ENCODE measurements around the gene LRRC59. TPM values are rescaled to one million over a fixed set of nuclear protein-coding genes. Genes with fewer than 3 reads are reported as not detected.

Gene LRRC59
- total and polyA plus RNA-seq, 3 experiments from 2014 or later, result 22.9 to 127 (median 122) TPM

DNA sequence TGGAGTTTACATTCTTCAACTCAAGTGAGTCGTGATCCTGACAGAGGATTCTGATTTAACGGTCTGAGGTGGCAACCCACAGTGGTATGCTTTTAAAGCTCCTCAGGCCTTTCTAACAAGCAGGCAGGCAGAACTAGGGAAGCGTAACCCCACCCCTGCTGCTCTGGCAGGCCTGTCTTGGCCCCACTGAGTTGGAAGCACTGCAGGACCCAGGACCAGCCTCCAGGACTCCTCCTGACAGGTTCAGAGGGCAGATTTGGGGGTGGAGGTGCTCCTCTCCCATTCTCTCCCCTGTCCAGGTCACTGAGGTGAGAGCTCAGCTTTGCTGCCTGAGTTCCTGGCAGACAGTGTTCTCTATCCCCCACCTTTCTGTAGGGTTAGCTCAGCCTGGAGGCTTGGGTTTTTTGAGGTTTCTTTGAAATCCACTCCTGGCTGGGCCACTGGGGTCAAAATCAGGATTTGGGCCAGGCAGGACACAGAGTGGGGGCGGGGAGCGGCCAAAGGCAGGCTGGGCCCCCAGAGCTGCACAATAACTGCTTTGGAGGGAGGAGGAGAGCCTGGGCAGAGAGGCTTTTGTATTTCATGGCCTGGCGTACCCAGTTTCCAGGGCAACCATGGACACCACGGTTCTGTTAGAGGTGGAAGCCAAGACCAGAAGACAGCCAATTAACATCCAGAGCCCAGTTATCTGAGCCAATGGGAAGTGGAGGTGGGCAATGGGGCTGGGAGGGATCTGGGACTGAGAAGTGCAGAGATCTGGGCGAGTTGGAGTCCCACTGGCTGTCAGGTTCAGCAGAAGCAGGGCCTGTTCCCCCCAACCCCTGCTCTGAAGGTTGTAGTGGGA lies 33.9 kb downstream of the LRRC59 start:
- ChIA-PET POLR2A (no interaction called here), CTCF (interaction anchor here (0.7 to 4.1 kb wide), 8 partner anchors 10 to 143 kb away, joined by 3 to 57 read pairs (median 8); partner anchors contain the start of genes EME1, LRRC59, MRPL27 and RSAD1)
- no peak overlapping the region for H3K4me3 Mint-ChIP-seq
- H3K9me3 ChIP-seq (ENCODE audit: low read length), result no peaks in the 10 kb centered on the region
- no peaks in the 10 kb centered on the region for H3K27me3 Mint-ChIP-seq
- no peak for DNase-seq
- H3K9me3 Mint-ChIP-seq, result no peaks in the 10 kb centered on the region
- H3K36me3 ChIP-seq (ENCODE audit: insufficient read depth, low read length), result peaks cover 28% of the 10 kb centered on the region
- H3K36me3 Mint-ChIP-seq, result peaks cover 4 to 53% (median 5%) of the 10 kb centered on the region in 3 donors
- H3K4me1 Mint-ChIP-seq, result peaks cover 9 to 15% (median 12%) of the 10 kb centered on the region in 3 donors
- H3K4me3 ChIP-seq (ENCODE audit: low read length), result no peak overlapping the region
- H3K27ac ChIP-seq (ENCODE audit: low read depth, low read length), result no peak overlapping the region
- H3K27me3 ChIP-seq (ENCODE audit: insufficient read depth, low read length, poor library complexity, severe bottlenecking), result no peaks in the 10 kb centered on the region
- peaks cover 5% of the 10 kb centered on the region for H3K4me1 ChIP-seq (ENCODE audit: insufficient read depth, low read length)
- peak overlapping the region in 1 of 8 donors; percentile 44 for H3K27ac Mint-ChIP-seq

DNA sequence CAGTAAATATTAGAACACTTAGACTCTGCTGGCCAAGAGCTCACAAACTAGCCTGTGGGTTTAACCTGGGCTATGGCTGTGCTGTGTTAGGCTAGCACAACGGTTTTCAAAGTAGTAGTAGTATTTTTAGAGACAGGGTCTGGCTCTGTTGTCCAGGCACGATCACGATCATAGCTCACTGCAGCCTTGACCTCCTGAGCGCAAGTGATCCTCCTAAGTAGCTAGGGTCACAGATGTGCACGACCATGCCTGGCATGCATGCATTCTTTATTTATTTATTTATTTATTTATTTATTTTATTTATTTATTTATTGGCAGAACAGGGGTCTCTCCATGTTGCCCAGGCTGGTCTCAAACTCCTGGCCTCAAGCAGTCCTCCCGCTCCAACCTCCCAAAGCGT lies 34.7 kb downstream of the LRRC59 start:
- no peak for DNase-seq

DNA sequence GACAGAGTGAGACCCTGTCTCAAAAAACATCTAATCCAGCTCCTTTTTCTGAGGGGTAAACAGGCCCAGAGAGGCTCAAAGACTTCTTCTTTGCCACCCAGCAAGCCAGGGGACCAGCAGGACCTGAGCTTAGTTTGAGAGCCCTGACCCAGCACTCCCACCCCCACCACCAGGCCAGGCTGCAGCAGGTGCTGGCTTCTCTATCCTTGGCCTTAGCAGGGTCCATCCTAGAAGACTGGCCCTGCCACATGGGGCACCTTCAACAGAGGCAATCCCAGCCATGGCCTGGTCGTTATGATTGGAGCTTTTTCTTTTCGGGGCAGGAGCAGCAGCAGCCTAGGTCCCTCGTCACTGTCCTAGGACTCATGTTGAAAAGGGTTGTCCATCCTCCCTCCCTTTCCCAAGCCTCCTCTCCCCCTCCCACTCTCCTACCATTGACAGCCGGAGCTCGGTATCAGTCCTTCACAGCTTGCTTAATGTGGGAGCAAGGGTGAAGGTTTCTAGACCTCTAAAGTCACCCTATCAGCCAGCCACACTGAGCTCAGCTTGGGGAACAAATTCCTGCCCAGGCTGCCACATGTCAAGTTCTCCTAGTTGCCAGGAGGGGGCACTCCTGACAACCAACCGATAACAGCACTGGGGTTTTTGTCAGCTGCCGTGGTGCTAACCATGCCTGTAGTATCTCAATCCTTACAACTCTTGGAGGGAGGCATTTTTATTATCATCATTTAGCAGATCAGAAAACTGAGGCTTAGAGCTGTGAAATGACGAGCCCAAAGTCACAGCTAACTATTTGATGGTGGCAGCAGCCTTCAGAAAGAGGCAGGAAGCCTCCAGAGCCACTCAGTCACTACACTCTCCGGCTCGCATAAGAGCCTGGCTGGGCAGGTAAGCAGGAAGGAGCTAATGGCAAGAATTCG lies 35.5 kb downstream of the LRRC59 start:
- Histone ChIP-seq H3K4me3 (ENCODE audit: low read length) (no peak overlapping the region), H3K27ac (ENCODE audit: low read depth, low read length) (no peak overlapping the region), H3K36me3 (ENCODE audit: insufficient read depth, low read length) (peaks cover 16% of the 10 kb centered on the region), H3K9me3 (ENCODE audit: low read length) (no peaks in the 10 kb centered on the region), H3K4me1 (ENCODE audit: insufficient read depth, low read length) (peaks cover 5% of the 10 kb centered on the region), H3K27me3 (ENCODE audit: insufficient read depth, low read length, poor library complexity, severe bottlenecking) (no peaks in the 10 kb centered on the region)
- H3K4me1 Mint-ChIP-seq, result peaks cover 9 to 15% (median 12%) of the 10 kb centered on the region in 3 donors
- no peaks in the 10 kb centered on the region for H3K9me3 Mint-ChIP-seq
- DNase-seq, result peak; percentile 31 to 74 (median 51)
- H3K27ac Mint-ChIP-seq, result peak overlapping the region; percentile 3 to 95 (median 66)
- peaks cover 0 to 51% (median 0%) of the 10 kb centered on the region in 3 donors for H3K36me3 Mint-ChIP-seq
- CTCF ChIA-PET, result interaction anchor here (0.9 to 4.1 kb wide), 18 partner anchors 9 to 144 kb away, joined by 3 to 57 read pairs (median 6); partner anchors contain the start of genes EME1, LRRC59, MRPL27 and RSAD1
- no peaks in the 10 kb centered on the region for H3K27me3 Mint-ChIP-seq
- H3K4me3 Mint-ChIP-seq, result peak overlapping the region in 4 of 7 donors; percentile 9 to 48 (median 20)
- POLR2A ChIA-PET, result interaction anchor here (0.8 to 1.5 kb wide), 5 partner anchors 9 to 35 kb away, joined by 3 to 12 read pairs (median 5); partner anchors contain the start of genes EME1, LRRC59 and XYLT2

More for the DNA sequence above, 34.7 kb downstream of the LRRC59 start:
- Mint-ChIP-seq H3K27ac (peak overlapping the region in 4 of 8 donors; percentile 31 to 93 (median 64)), H3K9me3 (no peaks in the 10 kb centered on the region), H3K4me3 (no peak overlapping the region), H3K27me3 (no peaks in the 10 kb centered on the region), H3K36me3 (peaks cover under 1 to 53% (median 2%) of the 10 kb centered on the region in 3 donors), H3K4me1 (peaks cover 9 to 15% (median 12%) of the 10 kb centered on the region in 3 donors)
- ChIA-PET POLR2A (interaction anchor here (0.8 to 1.5 kb wide), 4 partner anchors 9 to 35 kb away, joined by 3 to 12 read pairs (median 6); partner anchors contain the start of genes LRRC59 and XYLT2), CTCF (interaction anchor here (0.7 to 4.1 kb wide), 18 partner anchors 8 to 143 kb away, joined by 3 to 57 read pairs (median 6); partner anchors contain the start of genes EME1, LRRC59, MRPL27 and RSAD1)
- H3K4me3 ChIP-seq (ENCODE audit: low read length), result no peak overlapping the region
- H3K27me3 ChIP-seq (ENCODE audit: insufficient read depth, low read length, poor library complexity, severe bottlenecking), result no peaks in the 10 kb centered on the region
- no peak overlapping the region for H3K27ac ChIP-seq (ENCODE audit: low read depth, low read length)
- peaks cover 5% of the 10 kb centered on the region for H3K4me1 ChIP-seq (ENCODE audit: insufficient read depth, low read length)
- no peaks in the 10 kb centered on the region for H3K9me3 ChIP-seq (ENCODE audit: low read length)
- H3K36me3 ChIP-seq (ENCODE audit: insufficient read depth, low read length), result peaks cover 23% of the 10 kb centered on the region

DNA sequence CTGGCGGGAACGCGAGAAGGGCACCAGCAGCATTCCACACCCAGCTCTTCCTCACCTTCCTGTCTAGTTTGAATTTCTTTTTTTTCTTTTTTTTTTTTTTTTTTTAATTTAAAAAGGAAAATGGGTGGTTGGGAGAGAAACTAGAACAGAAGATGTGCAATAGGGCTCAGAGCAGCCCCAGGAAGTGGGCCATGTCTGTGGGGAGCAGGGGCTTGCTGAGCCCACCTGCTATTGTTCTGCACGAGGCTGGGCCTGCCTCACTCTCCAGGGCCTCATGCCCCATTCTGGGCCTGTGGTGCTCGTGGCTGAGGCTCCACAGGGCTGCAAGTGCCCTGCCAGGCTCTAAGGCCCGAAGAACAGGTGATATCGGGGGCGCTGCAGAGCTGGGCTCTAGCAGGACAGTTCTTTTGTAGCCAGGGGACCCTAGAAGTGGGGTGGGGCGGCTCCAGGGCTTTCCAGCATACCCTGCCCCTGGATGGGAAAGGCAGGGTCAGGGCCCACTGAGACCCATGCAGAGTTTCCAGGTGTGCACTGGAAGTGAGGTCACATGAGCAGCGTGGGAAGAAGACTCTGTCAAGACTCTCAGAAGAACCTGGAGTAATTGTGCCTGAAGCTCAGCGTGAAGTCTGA lies 36.7 kb downstream of the LRRC59 start:
- no peaks in the 10 kb centered on the region for H3K27me3 ChIP-seq (ENCODE audit: insufficient read depth, low read length, poor library complexity, severe bottlenecking)
- H3K4me1 ChIP-seq (ENCODE audit: insufficient read depth, low read length), result peaks cover 5% of the 10 kb centered on the region
- Mint-ChIP-seq H3K27ac (peak overlapping the region in 3 of 8 donors; percentile 23 to 54 (median 48)), H3K4me1 (peaks cover 9 to 15% (median 12%) of the 10 kb centered on the region in 3 donors), H3K9me3 (no peaks in the 10 kb centered on the region), H3K4me3 (no peak overlapping the region), H3K27me3 (no peaks in the 10 kb centered on the region), H3K36me3 (peaks cover 0 to 54% (median 0%) of the 10 kb centered on the region in 3 donors)
- ChIA-PET CTCF (interaction anchor here (0.7 to 4.1 kb wide), 7 partner anchors 8 to 119 kb away, joined by 3 to 57 read pairs (median 14); partner anchors contain the start of genes LRRC59, RSAD1 and XYLT2), POLR2A (interaction anchor here (1.0 kb wide), 1 partner anchor 11 kb away, joined by 4 read pairs; no protein-coding TSS in a partner anchor)
- no peak for DNase-seq
- no peaks in the 10 kb centered on the region for H3K9me3 ChIP-seq (ENCODE audit: low read length)
- H3K36me3 ChIP-seq (ENCODE audit: insufficient read depth, low read length), result peaks cover 10% of the 10 kb centered on the region
- H3K27ac ChIP-seq (ENCODE audit: low read depth, low read length), result no peak overlapping the region
- H3K4me3 ChIP-seq (ENCODE audit: low read length), result no peak overlapping the region

DNA sequence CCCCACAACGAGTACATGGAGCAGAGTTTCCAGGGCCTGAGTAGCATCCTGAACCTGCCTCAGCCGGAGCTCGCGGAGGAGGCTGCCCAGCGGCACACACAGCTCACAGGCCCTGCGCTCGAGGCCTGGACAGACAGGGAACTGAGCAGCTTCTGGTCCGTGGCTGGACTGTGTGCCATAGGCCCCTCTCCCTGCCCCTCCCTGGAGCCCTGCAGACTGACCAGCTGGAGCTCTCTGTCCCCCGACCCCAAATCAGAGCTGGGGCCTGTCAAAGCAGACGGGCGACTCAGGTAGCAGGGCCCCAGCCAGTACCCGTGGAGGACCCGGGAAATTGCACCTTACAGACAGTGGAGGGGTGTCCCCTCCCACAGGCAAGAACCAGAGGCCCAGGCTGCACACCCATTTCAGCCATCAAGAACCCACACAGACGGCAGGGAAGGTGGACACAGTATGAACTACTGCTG lies 37.3 kb downstream of the LRRC59 start:
- H3K4me1 Mint-ChIP-seq, result peaks cover 9 to 15% (median 12%) of the 10 kb centered on the region in 3 donors
- H3K4me3 Mint-ChIP-seq, result no peak overlapping the region
- peak overlapping the region in 1 of 8 donors; percentile 51 for H3K27ac Mint-ChIP-seq
- peaks cover 6% of the 10 kb centered on the region for H3K36me3 ChIP-seq (ENCODE audit: insufficient read depth, low read length)
- no peaks in the 10 kb centered on the region for H3K9me3 ChIP-seq (ENCODE audit: low read length)
- H3K4me3 ChIP-seq (ENCODE audit: low read length), result no peak overlapping the region
- ChIA-PET POLR2A (interaction anchor here (1.0 kb wide), 1 partner anchor 11 kb away, joined by 4 read pairs; no protein-coding TSS in a partner anchor), CTCF (interaction anchor here (0.7 to 4.1 kb wide), 4 partner anchors 8 to 119 kb away, joined by 3 to 16 read pairs (median 7); partner anchors contain the start of gene LRRC59)
- DNase-seq, result no peak
- H3K27me3 Mint-ChIP-seq, result no peaks in the 10 kb centered on the region
- H3K27me3 ChIP-seq (ENCODE audit: insufficient read depth, low read length, poor library complexity, severe bottlenecking), result no peaks in the 10 kb centered on the region
- H3K27ac ChIP-seq (ENCODE audit: low read depth, low read length), result no peak overlapping the region
- H3K36me3 Mint-ChIP-seq, result peaks cover 0 to 54% (median 0%) of the 10 kb centered on the region in 3 donors
- H3K9me3 Mint-ChIP-seq, result no peaks in the 10 kb centered on the region
- H3K4me1 ChIP-seq (ENCODE audit: insufficient read depth, low read length), result peaks cover 5% of the 10 kb centered on the region

DNA sequence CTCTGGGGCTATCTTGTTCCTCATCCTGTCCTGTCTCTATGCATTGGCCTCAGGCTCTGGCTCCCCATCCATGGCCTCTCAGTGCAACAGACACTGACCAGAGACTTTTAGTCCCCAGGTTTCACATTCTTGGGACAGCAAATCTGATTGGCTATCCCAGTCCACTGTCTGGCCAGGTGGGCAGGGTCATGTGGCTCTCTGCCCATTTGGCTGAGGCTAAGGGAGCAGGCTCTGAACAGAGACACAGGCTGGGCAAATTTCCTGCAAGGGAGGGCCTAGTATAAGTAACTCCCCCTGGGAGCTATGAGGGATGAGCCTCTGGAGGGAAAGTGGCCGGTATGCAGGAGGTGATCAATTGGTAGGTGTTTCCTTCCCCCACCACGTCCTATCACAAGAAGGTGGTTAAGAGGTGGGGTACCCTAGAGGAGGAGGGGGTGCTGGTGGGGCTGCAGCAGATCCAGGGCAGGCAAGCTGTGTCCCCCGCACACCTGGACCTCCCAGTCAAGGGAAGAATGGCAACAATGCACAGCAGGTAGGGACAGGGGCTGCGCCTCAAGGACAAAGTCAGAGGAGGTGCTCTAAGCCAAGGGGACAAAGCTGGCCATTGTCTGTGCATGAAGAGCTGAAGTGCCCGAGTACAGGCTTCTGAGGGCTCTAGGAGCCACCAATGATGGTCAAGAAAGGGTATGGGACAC lies 38.2 kb downstream of the LRRC59 start:
- Mint-ChIP-seq H3K36me3 (peaks cover 0 to 56% (median 0%) of the 10 kb centered on the region in 3 donors), H3K9me3 (no peaks in the 10 kb centered on the region), H3K4me3 (no peak overlapping the region), H3K4me1 (peaks cover 9 to 15% (median 12%) of the 10 kb centered on the region in 3 donors), H3K27me3 (no peaks in the 10 kb centered on the region), H3K27ac (peak overlapping the region in 2 of 8 donors; percentile 5 to 32)
- H3K4me3 ChIP-seq (ENCODE audit: low read length), result no peak overlapping the region
- H3K36me3 ChIP-seq (ENCODE audit: insufficient read depth, low read length), result peaks cover 6% of the 10 kb centered on the region
- no peak overlapping the region for H3K27ac ChIP-seq (ENCODE audit: low read depth, low read length)
- CTCF ChIA-PET, result interaction anchor here (2.7 kb wide), 1 partner anchor 38 kb away, joined by 11 read pairs; the partner anchor contains the start of gene LRRC59
- no peaks in the 10 kb centered on the region for H3K27me3 ChIP-seq (ENCODE audit: insufficient read depth, low read length, poor library complexity, severe bottlenecking)
- no peak for DNase-seq
- H3K9me3 ChIP-seq (ENCODE audit: low read length), result no peaks in the 10 kb centered on the region
- H3K4me1 ChIP-seq (ENCODE audit: insufficient read depth, low read length), result peaks cover 5% of the 10 kb centered on the region
- POLR2A ChIA-PET, result no interaction called here

All from CD8-positive, alpha-beta memory T cell (primary cell).